Heart left ventricle (tissue), 16 donors: ENCODE data around the gene CRHBP. TPM values are rescaled to one million over a fixed set of nuclear protein-coding genes. Genes with fewer than 3 reads are reported as not detected.

Source experiments
- ATAC-seq, 4 donors: fragments of 200-7000 bp; cut with Tn5 transposase; one replicate each; pipeline ENCODE4 v1.9.1; 2020 to 2022; ENCODE audit warnings: moderate library complexity in 4 of 4, mild to moderate bottlenecking in 3 of 4, moderate number of reproducible peaks in 1 of 4
- DNase-seq, 5 donors: peaks; one replicate each; pipeline ENCODE4 v3.0.0-alpha.2; 2020
- H3K27ac ChIP-seq, 12 donors: fragments of 200-600 bp; sonication (generic) in 4 of 12; one replicate each; pipeline versions ENCODE4 v1.5.0 to v1.8.0; 2016 to 2022; ENCODE audit warnings: mild to moderate bottlenecking in 2 of 12
- H3K27me3 ChIP-seq, 9 donors: fragments of 200-600 bp; sonication (generic) in 2 of 9; one replicate each; pipeline versions ENCODE4 v1.5.1 to v1.8.0; 2016 to 2022; ENCODE audit warnings: mild to moderate bottlenecking in 3 of 9
- H3K36me3 ChIP-seq, 9 donors: fragments of 200-600 bp; sonication (generic) in 2 of 9; one replicate each; pipeline versions ENCODE4 v1.5.0 to v1.8.0; 2018 to 2022; ENCODE audit warnings: mild to moderate bottlenecking in 2 of 9
- H3K4me1 ChIP-seq, 12 donors: fragments of 200-600 bp; sonication (generic) in 4 of 12; one replicate each; pipeline versions ENCODE4 v1.5.0 to v1.8.0; 2016 to 2022; ENCODE audit warnings: mild to moderate bottlenecking in 3 of 12
- H3K4me3 ChIP-seq, 12 donors: fragments of 200-600 bp; sonication (generic) in 4 of 12; one replicate each; pipeline versions ENCODE4 v1.5.0 to v1.8.0; 2017 to 2022; ENCODE audit warnings: mild to moderate bottlenecking in 9 of 12, moderate library complexity in 4 of 12
- H3K9me3 ChIP-seq, 12 donors: fragments of 200-600 bp; sonication (generic) in 4 of 12; one replicate each; pipeline versions ENCODE4 v1.5.0 to v1.8.0; 2016 to 2022; ENCODE audit warnings: mild to moderate bottlenecking in 1 of 12
- POLR2A ChIP-seq, 2 donors: fragments of 450-650 bp; IDR thresholded peaks; one replicate each; pipeline ENCODE4 v1.6.1; 2017; ENCODE audit warnings: antibody characterized with exemption in 2 of 2, mild to moderate bottlenecking in 2 of 2, moderate library complexity in 2 of 2
- WGBS, 4 donors: extraction: QIAGEN DNeasy Blood & Tissue Kit in 2 of 4; methylation state at CpG; one replicate each; pipeline versions ENCODE4 v1.1.5 to v1.1.7; 2013 to 2018; 5-methylcytosine and 5-hydroxymethylcytosine counted together
- intact Hi-C, 10 donors: fragments of 100-400 bp; cut with DNase I; formaldehyde crosslinking; loops; one replicate each; pipeline versions ENCODE4 v1.11.1 to v1.14.2; 2022
- polyA plus RNA-seq, 2 donors: library from polyadenylated mRNA; stranded (reverse); fragments of 200-250 nt; gene quantifications; one replicate each; pipeline ENCODE4 v1.2.3, GENCODE V29; 2013
- total RNA-seq, 9 donors: library from RNA; depleted of rRNA in 2 of 9; stranded (reverse); fragments of >200 nt in 2 of 9; fragmentation: NEBNext Ultra II Directional in 3 of 9; extraction: Animal tissue kit (Norgen Biotek cat#: 25700) in 3 of 9; gene quantifications; one replicate each; pipeline versions ENCODE4 v1.1.0 to v1.2.4, GENCODE V29; 2016 to 2023
- TF ChIP-seq, protein P1 (sequence below), 12 donors: fragments of 200-600 bp; sonication (generic) in 4 of 12; IDR thresholded peaks; one replicate each; pipeline versions ENCODE4 v1.5.0 to v1.8.0; 2018 to 2022; ENCODE audit warnings: antibody characterized with exemption in 12 of 12, mild to moderate bottlenecking in 5 of 12
- donor health status: ischemic (EF 13 %, LVEDD 7.1; RV severe dilation, severe dysfunction).
- donor health status: healthy with polysubstance abuse.
- donor health status: DM: no; HTN: yes; CAD: no.
- donor health status: DM: no; HTN: no; CAD: no.
- donor health status: ischemic (EF 25% LVEDD 6.9; RV normal size, moderate dysfunction).
- donor health status: ischemic (EF 25% LVEDD 5.7; RV mildly dilated, moderate dysfunction).
- donor health status: healthy.
- donor health status: DM: yes; HTN: yes; CAD: no.
- donor health status: ischemic (EF 35%, LVEDD 5.7; RV mildly dilated, moderate dysfunction).
- donor health status: nonischemic (EF 11% LVEDD 7.7; RV severe dilation, severe dysfunction).
- donor health status: DM: yes; HTN: yes; CAD: no.
- donor health status: PGD.
- donor health status: ischemic (EF 29% LVEDD 5.4; RV normal size, mild dysfunction).
- donor health status: nonischemic (EF 23%, LVEDD 6.1; RV moderate dilation, normal function).

Gene CRHBP
- total and polyA plus RNA-seq, 11 donors, result 0.38 to 2.8 (median 1.4) TPM

GRCh38 chr5:76958991-76959767 is 6.3 kb downstream of the CRHBP start:
- no peak for DNase-seq
- no peak for TF ChIP-seq POLR2A (IDR thresholded peaks at IDR 0.05)
- TF ChIP-seq, protein P1, sequence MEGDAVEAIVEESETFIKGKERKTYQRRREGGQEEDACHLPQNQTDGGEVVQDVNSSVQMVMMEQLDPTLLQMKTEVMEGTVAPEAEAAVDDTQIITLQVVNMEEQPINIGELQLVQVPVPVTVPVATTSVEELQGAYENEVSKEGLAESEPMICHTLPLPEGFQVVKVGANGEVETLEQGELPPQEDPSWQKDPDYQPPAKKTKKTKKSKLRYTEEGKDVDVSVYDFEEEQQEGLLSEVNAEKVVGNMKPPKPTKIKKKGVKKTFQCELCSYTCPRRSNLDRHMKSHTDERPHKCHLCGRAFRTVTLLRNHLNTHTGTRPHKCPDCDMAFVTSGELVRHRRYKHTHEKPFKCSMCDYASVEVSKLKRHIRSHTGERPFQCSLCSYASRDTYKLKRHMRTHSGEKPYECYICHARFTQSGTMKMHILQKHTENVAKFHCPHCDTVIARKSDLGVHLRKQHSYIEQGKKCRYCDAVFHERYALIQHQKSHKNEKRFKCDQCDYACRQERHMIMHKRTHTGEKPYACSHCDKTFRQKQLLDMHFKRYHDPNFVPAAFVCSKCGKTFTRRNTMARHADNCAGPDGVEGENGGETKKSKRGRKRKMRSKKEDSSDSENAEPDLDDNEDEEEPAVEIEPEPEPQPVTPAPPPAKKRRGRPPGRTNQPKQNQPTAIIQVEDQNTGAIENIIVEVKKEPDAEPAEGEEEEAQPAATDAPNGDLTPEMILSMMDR (IDR thresholded peaks at IDR 0.05), result no peak
- 46 to 60% (median 56%) methylated on average over 5 of the region's 5 CpGs for WGBS, 4 donors
- H3K4me1 ChIP-seq, result peaks cover 0 to 39% (median 4%) of the 10 kb centered on the region in 12 donors
- no peaks in the 10 kb centered on the region for H3K9me3 ChIP-seq
- peak in 2 of 4 donors; percentile 47 to 55 for ATAC-seq
- intact Hi-C loops, result no loop called here
- peaks cover 0 to 6% (median 0%) of the 10 kb centered on the region in 9 donors for H3K36me3 ChIP-seq
- no peak overlapping the region for H3K4me3 ChIP-seq
- H3K27me3 ChIP-seq, result peaks cover 2 to 30% (median 12%) of the 10 kb centered on the region in 9 donors
- H3K27ac ChIP-seq, result peak overlapping the region in 6 of 12 donors; percentile 7 to 80 (median 24)

DNA sequence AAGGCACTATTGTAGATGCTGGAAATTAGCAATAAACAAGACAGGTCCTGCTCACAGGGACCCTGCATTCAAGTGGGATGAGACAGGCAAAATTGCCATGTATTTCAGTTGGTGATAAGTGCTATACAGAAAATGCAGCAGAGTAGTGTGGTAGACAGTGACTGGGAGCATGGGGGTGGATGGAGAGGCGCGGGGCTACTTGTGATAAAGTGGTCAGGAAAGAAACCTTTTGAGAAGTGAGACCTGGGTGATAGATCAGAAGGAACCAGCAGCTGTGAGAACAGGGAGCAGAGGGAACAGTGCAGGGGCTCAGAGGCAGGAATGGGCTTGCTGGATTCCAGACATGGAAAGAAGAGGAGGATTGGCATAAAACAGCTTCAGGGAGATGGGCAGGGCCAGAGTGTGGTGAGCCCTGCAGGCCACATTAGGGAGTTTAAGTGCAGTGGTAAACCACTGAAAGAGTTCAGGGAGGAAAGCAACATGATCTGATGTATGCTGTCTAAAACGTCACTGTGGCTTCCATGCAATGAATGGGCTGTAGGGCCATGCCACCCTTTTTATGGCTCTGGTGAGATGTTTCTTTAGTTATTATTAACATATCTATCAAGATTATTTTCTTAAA is 7.3 kb downstream of the CRHBP start:
- Histone ChIP-seq H3K27me3 (peaks cover 0 to 20% (median 4%) of the 10 kb centered on the region in 9 donors), H3K9me3 (no peaks in the 10 kb centered on the region), H3K4me1 (peaks cover 0 to 34% (median 0%) of the 10 kb centered on the region in 12 donors), H3K27ac (peak overlapping the region in 1 of 12 donors; percentile 80), H3K36me3 (peaks cover 0 to 6% (median 0%) of the 10 kb centered on the region in 9 donors), H3K4me3 (no peak overlapping the region)
- DNase-seq (no peak), ATAC-seq (peak in 1 of 4 donors; percentile 13)
- TF ChIP-seq POLR2A (IDR thresholded peaks at IDR 0.05), result no peak
- TF ChIP-seq, protein P1 (IDR thresholded peaks at IDR 0.05), result no peak
- intact Hi-C loops, result no loop called here
- 63 to 82% (median 70%) methylated on average over 3 of the region's 3 CpGs for WGBS, 4 donors

DNA sequence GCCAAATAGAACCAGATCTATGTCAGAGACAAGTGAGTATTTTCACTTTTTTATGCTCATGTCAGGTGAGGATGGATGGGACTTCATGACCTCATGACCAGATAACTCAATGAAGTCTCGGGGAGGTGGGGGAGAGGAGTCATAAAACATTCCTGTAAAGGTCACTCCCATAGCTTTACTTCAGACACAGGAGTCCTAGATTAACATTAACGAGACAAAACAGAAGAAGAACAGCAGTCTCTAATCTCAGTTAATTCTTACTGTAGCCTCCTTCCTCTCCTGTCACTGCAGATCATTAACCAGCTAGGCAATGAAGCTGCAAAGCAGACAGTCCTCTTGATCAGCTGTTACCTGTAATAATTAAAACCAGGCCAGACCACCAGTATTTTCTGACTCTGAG is 11.2 kb downstream of the CRHBP start:
- Histone ChIP-seq H3K27me3 (no peaks in the 10 kb centered on the region), H3K4me1 (peaks cover 0 to 25% (median 0%) of the 10 kb centered on the region in 12 donors), H3K9me3 (no peaks in the 10 kb centered on the region), H3K36me3 (peaks cover 0 to 9% (median 0%) of the 10 kb centered on the region in 9 donors), H3K4me3 (no peak overlapping the region), H3K27ac (no peak overlapping the region)
- no peak for DNase-seq
- no peak for ATAC-seq
- intact Hi-C loops, result no loop called here
- 67 to 74% (median 69%) methylated on average over 2 of the region's 2 CpGs for WGBS, 4 donors
- no peak for TF ChIP-seq POLR2A (IDR thresholded peaks at IDR 0.05)
- TF ChIP-seq, protein P1 (IDR thresholded peaks at IDR 0.05), result no peak

- no peak for TF ChIP-seq POLR2A (IDR thresholded peaks at IDR 0.05)
- TF ChIP-seq, protein P1 (IDR thresholded peaks at IDR 0.05), result no peak
- H3K4me3 ChIP-seq, result no peak overlapping the region
- no peaks in the 10 kb centered on the region for H3K27me3 ChIP-seq
- DNase-seq (no peak), ATAC-seq (no peak)
- no peaks in the 10 kb centered on the region for H3K9me3 ChIP-seq
- intact Hi-C loops, result no loop called here
- H3K36me3 ChIP-seq, result peaks cover 0 to 5% (median 0%) of the 10 kb centered on the region in 9 donors
- H3K4me1 ChIP-seq, result no peaks in the 10 kb centered on the region
- H3K27ac ChIP-seq, result no peak overlapping the region
- 20 to 31% (median 23%) methylated on average over 2 of the region's 2 CpGs for WGBS, 4 donors
These were observed 18.7 kb downstream of the CRHBP start for GRCh38 chr5:76971511-76971910.
